OCI-LY7 (cell line): ENCODE data around the gene AGBL4.

Experiments used
- EZH2phosphoT487 ChIP-seq: fragments of 200-600 bp; sonication (generic); IDR thresholded peaks from 2 replicates; pipeline ENCODE4 v1.6.1; 2018; ENCODE audit warnings: low read depth, borderline replicate concordance, mild to moderate bottlenecking, mixed run types, antibody characterized with exemption, low read length, moderate library complexity, mixed read lengths
- TF ChIP-seq, protein P1 (sequence below): fragments of 200-600 bp; sonication (generic); conservative IDR thresholded peaks from 2 replicates; pipeline ENCODE4 v1.5.1; 2014; ENCODE audit warnings: mild to moderate bottlenecking, antibody characterized with exemption, low read length, moderate library complexity, mixed read lengths

DNA sequence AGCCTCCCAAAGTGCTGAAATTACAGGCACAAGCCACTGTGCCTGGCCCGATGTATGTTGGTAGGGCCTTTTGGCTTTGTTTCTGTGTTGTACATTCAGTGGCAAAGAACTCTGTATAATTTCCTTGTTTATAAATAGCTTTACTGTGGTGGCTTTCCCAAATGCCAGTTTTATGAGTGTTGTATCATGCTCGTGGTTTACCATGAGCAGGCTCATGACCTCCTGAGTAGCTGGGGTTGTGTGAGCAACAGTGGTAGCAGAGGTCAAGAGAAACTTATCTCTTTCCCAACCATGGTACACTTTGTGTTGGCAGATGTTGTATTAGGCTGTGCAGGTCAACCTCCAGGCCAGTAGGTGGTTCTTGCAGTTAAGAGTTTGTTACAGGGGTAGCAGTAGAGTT lies 826.7 kb downstream of the AGBL4 start:
- TF ChIP-seq EZH2phosphoT487, result no peak
- TF ChIP-seq, protein P1, sequence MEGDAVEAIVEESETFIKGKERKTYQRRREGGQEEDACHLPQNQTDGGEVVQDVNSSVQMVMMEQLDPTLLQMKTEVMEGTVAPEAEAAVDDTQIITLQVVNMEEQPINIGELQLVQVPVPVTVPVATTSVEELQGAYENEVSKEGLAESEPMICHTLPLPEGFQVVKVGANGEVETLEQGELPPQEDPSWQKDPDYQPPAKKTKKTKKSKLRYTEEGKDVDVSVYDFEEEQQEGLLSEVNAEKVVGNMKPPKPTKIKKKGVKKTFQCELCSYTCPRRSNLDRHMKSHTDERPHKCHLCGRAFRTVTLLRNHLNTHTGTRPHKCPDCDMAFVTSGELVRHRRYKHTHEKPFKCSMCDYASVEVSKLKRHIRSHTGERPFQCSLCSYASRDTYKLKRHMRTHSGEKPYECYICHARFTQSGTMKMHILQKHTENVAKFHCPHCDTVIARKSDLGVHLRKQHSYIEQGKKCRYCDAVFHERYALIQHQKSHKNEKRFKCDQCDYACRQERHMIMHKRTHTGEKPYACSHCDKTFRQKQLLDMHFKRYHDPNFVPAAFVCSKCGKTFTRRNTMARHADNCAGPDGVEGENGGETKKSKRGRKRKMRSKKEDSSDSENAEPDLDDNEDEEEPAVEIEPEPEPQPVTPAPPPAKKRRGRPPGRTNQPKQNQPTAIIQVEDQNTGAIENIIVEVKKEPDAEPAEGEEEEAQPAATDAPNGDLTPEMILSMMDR, result no peak
